Endometrium (tissue), 2 donors: ENCODE data around the gene ADA.

Experiments
- FAIRE-seq: peaks from 2 replicates; lab custom pipeline; 2012; peaks lifted over from hg19 to GRCh38; lab: Jason Lieb, UNC
- donor health status: control.
- donor health status: control.

The ADA gene

DNA sequence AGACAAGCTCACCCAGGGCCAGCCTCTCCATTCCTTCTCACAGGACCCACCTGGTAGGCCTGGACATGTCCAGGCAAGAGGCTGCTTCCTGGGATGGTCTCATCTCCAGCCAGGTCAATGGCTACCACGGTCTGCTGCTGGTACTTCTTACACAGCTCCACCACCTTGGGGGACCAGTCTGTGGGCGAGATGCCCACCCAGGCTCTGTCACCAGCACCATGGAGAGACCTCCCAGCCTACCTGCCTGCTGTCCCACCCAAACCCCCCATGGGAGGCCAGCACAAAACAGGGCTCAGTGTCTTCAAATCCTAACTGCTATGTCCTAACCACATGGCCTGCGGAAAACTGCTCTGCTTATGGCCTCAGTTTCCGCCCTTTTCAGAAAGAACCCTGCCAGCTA, 27.3 kb downstream of the ADA start:
- FAIRE-seq: no peak

DNA sequence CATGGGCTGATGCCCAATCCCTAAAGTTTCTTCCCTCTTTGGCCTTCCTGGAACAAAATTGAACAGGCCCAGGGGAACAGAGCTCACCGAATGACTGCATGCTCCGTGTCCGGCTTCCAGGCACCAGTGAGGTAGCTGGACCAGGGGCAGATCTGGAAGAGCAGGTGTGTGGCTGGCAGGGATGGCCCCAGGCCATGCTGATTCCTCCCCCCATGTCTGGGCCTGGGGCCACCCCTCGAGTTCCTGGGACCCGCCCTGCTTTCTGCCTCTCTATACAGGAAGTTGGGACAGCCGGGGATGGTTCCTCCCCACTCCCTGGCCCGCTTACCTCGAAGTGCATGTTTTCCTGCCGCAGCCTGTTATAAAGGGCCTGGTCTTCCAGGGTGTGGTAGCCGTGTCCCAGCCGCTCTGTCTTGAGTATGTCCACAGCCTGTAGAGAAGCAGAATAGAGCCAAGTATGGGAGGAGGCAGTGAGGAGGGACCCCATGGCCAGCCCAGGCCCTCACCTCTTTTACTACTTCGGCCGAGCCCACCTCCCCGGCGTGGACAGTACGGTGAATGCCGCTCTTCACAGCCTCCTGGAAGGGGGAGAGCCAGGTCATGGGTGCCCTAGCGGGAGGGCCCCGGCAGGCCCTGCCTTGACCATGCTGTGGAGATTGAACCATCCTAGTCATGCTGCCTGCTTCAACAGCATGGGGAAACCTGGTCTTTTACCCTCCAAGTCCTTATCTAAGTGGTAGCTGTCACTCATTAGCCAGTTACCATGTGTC, 28.8 kb downstream of the ADA start:
- FAIRE-seq: no peak

DNA sequence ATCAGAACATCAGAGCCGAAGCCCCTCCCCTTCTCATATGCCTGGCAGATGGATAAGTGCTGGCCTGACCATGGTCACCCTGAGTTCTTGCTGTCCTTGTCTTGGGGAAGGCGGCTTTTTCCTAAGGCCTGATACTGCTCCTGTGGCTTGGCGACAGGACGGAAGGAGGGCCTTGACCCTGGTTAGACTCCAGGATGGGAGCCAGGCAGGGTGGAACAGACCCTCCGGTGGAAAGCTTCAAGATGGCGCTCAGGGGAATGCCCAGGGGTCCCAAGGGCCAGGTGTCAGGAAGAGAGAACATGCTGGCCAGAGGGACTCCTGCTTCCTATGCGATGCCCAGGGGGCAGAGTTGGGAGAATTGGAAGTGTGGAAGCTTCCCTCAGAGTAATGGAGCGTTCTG, 29.6 kb downstream of the ADA start:
- no peak for FAIRE-seq

DNA sequence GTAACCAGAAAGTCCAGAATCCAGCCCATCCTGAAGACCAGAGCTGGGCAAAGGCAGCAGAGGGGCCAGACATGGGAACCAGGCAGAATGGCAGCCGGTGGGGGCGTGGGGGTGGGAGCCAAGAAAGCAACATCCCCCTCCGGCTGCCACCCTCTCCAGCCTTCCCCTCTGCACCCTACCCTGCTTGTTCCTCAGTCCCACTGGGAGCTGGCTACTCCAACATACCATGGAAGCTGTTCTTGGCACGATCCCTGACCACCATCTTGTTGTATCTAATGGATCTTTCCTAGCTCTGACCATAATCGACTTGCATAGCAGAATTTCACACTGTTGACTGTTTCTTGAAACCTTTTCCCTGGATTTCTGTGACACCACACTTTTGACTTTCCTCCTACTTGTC, 30.2 kb downstream of the ADA start:
- no peak for FAIRE-seq

DNA sequence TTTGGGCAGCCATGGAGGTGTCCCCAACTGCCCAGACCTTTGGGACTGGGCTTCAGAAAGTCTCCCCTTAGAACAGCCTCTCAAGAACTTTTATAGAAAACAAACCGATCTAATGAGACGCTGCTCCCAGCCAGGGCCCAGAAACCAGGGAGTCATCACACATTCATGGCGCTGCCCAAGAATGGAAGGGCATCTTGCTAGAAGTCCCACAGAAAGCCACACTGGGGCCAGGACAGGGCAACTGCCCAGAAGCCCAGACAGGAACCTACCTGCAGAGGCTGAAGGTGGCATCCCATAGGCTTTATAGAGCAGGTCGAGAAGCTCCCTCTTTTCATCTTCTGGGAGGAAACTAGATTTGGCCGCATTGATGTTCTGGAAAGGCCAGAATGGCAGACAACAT, 31.5 kb downstream of the ADA start:
- no peak for FAIRE-seq

DNA sequence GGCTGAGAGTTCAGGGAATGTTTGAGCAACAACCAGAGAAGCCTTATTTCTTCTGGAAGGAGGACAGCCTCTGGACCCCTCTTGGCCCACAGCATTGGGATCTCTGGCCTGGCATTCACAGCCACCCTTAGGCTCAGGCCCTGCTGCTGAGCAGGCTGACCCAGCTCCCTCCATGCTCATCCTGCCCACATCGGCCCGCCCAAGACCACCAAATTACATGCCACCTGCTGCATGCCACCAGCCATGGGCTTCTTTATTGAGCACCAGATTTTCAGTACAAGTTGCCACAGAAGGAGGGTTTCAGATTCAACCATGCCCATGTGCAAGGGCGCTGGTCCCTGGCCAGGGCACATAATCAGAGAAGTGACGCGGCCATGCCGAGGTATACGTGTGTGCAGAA, 32.2 kb downstream of the ADA start:
- no peak for FAIRE-seq

DNA sequence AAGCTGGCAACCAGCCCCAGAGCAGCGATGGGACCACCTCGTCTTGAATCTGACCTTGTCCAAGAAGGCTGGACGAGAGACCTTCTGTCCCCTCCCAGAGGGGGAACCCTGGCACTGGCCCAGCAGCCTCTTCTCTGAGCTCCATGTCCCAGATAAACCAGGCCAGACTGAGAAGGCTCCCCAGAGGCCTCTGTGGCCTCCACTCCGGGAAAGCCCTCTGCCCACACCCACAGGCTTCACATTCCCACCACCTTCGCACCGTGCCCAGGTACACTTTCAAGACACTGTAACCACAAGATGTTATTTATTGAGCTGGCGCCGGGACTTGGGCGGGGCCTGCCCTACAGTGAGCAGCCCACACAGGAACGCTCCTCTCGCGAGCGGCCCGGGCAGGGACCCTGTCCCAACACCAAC, 33.2 kb downstream of the ADA start:
- no peak for FAIRE-seq

DNA sequence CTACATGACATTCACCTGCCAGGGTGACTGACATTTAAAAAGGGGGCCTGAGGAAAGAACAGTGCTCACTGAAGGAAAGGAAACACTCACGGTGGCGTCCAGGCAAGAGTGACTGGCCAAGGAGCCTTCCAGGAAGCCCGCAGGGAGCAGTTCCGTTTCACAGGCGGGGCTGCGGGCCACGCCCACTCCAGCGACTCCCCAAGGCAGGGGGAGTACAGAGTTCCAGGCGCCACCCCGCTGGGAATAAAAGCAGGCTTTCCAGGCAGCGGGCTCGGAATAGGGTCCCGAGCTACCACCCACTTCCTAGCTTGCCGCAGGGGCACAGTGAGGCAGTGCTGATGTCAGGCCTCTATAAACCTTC, 34.9 kb downstream of the ADA start:
- FAIRE-seq: no peak

DNA sequence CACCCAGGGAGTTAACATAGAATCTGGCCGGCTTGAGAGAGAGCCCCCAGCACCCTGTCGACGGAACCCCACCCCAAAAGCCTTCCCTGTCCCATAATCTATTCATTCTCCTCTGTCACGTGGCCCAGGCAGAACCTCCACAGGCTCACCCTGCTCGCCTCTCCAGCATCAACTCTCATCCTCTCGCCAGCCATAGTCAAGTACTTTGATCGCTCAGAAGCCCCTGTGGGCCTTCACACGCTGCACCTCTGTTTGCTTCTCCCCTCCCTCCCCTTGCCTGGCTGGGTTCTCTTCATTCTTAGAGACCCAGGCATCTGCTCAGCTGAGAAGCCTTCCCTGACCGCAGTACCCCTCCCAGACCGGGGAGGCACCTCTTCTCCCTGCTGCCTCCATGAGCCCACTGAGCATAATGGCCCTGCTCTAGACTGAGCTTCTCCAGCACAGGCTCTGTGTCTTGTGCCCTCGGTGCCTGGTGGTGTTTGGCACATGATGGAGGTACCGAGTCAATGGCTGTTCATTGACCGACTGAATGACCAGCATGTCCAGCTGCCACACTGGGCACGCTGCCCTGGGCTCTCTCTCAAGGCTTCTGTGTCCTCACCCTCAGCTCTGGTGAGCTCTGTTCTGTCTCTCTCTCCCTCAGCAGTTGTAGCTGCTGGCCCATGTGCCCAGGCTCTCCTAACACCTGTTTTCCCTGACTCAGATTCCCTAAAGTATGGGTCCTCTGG, 35.5 kb downstream of the ADA start:
- no peak for FAIRE-seq

DNA sequence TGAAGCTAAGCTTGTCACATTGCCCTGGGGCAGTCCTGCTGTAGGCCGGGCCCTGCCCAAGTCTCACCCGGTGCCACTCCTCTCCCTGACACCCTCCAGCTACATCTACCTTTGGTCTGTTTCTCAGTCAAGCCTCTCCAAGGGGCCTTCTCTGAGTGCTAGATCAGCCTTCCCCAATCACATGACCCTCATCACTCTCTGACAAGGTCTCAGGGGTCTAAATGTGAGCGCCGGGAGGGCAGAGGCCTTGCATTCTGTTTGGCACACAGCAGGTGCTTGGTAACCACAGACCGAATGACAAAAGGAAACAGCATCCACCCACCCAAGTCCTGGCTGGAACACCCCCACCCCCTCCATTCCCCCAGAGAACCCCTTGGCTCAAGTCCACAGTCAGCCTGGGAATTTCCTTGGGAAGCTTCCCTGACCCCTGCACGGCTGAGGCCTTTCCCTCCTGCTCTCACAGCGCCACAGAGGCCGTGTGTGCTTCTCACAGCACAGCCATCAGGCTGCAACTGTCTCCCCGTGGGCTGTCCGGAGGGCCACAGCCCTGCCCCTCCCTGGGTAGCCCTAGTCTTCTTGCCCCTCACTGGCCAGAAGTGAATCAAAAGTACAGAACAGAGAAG, 36.2 kb downstream of the ADA start:
- FAIRE-seq: no peak

DNA sequence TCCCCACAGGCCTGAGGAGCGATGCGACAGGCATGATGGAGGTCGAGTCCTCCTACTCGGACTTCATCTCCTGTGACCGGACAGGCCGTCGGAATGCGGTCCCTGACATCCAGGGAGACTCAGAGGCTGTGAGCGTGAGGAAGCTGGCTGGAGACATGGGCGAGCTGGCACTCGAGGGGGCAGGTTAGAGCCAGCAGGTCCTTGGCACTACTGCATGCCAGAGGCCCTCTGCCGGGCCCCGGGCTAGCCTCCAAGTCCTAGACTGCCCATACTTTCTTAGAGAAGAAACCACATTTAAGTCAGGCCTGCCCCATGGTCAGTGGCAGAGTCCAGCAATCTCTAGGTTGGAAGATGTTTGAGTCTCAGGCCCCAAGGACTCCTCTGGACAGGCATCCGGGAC, 37.0 kb downstream of the ADA start:
- no peak for FAIRE-seq

DNA sequence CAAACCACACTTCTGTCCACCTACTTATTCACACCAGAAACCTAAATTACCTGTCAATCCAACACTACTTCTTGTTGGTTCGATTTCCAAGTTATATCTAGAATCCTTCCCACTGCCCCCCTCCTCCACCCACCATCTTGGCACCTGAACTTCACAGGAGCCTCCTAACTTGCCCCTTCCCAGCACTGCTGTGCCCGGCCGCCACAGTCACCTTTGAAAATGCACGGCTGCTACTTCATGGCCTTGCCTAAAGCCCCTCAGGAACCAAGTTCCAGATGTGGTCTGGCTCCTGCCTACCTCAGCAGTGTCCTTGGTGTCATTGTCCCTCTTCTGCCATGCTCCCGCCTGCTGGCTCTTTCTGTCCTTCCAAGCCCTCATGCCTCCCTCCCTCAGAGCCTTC, 37.9 kb downstream of the ADA start:
- no peak for FAIRE-seq

DNA sequence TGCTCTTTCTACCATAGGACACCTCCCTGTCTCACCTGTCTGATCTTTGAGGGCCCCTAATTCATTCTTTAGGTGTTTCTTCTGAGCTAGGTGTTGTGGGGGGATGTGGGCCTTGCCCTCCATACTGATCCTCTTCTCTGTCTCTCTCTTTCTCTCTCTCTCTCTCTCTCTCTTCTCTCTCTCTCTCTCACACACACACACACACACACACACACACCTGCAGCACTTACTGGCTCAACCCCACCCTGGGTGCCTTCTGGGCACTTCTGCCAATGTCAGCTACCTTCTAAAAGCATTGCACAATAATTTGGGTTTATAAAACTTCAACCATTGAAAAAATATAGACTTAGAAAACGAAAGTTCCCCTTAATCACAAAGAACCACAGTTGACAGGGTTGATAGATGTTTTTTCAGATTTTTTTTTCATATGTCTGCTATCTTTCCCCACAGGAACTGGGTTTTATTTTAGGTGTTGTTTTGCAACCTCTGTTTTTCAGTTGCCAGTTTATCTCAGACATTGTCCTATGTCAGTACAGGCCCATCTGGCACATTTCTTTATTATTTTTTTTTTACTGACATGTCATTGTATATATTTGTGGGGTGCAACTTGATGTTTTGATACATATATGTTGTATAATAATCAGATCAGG, 41.1 kb downstream of the ADA start:
- no peak for FAIRE-seq

DNA sequence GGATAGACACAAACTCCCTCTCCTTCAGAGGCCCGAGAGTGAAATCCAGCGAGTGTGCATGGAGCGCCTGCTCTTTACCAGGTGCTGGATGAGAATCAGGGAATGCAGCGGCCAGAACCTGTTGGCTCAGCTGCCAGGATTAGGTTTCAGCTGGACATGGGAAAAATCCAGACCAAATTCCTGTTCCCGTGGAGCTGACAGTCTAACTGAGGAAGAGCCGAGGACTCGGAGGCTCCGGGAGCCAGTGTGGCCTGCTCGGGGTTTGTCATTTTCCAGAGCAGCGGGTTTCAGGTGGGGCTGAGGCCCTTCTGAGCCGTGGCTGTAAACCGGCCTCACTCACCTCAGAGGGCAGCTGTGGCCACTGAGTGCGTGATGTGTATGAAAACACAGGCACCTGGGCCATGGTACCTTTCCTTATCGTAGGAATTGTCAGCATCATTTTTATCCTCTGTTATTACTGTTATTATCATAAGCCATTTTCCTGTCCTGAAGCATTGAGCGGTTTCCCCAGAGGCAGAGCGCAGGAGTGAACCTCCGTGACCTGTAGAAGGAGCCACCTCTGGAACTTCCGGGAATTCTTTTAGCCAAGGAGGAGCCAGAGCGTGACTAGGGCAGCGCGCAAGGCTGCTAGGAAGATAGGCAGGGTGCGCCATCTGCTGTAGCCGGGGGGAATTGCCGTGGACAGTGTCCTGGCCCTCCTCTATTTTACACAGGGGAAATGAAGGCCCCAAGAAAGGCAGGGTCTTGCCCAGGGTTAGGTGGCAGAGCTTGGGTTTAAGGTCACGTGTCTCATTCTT, 41.8 kb downstream of the ADA start:
- peak; percentile 29 for FAIRE-seq

DNA sequence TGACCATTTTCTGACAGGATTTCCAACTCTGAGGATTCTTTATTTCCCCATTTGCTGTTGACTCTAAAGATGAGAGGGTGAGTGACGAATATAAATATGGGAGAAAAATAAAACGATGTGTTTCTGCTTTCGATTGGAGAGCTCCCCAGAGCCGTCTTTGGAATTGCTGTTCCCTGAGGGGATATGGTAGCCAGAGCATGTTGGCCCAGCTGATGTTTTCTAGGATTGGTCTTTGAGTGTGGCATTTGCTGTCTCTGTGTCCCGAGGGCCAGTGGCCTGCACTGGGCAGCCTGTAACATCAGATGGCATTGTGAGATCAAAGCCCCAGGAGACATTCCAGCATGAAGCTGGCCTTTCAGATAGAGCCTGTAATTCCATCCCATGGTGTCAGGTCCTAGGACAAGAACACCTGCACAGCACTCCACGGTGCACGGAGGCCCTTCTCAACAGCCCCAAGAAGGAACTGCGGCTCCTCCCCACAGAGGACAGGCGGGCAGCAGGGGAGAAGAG, 42.4 kb downstream of the ADA start:
- no peak for FAIRE-seq

DNA sequence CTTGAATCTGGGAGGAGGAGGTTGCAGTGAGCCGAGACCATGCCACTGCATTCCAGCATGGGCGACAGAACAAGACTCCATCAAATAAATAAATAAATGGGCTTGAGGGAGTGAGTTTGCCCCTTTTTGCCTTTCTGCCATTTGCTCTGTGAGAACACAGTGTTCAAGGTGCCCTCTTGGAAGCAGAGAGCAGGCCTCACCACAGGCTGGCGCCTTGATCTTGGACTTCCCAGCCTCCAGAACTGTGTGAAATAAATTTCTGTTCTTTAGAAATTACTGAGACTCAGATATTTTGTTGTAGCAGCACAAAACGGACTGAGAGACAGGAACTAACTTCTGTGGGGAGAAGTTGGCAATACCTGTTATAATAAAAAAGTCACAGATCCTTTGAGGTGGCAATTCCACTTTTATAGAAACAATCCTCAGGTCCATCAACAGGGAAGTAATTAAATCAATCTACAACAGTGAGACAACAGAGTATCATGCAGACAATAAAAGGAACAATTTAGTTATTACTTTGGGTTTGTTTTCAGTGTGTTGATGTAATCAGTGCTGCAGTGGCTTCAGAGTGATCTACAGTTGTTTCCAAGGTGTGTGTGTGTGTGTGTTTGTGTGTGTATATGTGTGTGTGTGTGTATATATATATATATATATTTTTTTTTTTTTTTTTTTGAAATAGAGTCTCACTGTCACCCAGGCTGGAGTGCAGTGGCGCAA, 44.6 kb downstream of the ADA start:
- FAIRE-seq: no peak

DNA sequence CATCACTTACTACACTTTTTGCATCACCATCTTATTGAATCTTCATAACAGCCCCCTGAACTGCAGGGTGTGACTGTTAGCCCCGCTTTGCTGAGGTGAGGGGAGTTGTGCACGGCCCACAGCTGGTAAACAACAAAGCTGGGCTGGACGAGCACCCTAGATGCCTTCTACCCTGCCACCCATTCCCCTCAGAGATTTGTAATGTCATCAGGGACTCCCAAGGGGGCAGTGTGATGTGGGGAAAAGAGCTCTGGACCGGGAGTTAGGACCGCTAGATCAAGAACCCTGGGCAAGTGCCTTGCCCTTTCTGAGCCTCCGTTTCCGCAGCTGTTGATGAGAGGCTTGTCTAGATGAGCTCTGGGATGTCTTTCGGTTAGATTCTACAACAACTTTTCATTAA, 48.2 kb downstream of the ADA start:
- FAIRE-seq: no peak

DNA sequence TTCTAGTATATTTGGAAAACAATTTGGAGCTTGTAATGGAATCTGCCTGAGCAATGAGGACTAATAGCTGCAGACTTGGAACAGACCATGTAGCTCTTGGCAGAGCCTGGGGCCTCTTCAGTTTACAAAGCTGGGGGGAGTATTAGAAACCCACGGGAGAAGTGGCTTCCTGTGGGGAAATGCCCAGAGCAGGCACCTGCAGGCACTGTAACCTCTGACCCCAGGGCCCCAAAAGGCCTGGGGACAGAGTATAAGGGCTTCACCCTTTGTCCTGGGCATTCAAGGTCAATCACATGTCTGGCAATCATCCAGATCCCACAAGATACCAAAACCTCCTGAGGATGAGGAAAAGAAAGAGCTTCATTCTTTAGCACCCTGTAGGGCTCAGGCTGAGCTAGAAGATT, 49.7 kb downstream of the ADA start:
- no peak for FAIRE-seq

DNA sequence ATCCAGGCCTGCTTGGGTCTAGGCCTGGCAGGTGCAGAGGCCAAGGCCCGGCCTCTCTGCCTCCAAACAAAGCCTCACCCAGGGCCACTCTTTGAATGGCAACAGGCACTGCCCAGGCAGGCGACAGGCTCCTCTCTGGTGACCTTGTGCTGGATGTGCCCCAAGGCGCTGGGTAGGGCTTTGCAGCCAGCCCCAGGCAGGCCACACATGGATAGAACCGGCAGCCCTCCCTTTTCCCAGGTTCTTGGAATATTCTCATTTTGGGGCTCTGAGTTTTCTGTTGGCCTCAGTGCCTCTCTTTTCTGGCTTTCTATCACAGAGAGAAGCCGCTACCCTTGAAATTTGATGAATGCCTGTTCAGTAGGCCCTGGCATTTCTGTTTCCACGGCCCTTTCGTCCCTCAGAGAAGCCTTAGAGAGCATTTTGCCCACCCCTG, 50.2 kb downstream of the ADA start:
- FAIRE-seq: no peak

DNA sequence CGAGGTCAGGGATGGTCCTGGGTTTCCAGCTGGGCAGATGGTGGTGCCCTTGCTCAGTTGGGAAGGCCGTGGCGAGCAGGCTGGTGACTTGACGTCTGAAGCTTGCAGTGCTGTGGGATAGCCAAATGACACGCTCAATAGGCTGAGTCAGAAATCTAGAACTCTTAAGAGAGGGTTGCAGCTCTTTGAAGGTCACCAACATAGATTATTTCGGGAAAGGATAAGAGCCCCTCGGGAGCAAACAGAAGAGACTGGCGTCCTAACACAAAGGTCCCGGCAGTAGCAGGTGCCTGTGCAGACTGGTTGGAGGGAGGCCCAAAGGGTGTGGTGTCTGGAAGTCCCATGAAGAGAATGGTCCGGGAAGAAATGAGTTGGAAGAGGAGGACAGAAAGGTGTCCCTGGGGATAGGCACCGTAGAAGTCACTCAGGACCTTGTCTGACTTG, 50.7 kb downstream of the ADA start:
- FAIRE-seq: no peak

DNA sequence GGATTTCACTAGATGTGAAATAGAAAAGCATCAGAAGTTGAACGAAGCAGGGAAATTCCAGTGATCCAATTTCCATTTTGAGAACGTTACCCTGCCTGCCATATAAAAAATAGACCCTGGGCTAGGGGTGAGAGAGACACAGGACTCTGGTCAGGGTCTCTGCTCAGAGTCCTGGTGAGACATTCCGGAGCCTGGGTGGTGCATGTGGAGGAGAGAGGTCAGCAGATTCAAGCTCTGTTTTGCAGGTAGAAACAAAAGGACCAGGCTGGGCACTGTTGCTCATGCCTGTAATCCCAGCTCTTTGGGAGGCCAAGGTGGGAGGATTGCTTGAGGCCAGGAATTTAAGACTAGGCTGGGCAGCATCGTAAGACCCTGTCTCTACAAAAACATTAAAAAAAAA, 51.2 kb downstream of the ADA start:
- FAIRE-seq: no peak
